BLaER1 (cell line): ENCODE data around the gene PLIN1.

Source experiments
- H3K27ac ChIP-seq: shearing (Covaris generic); formaldehyde crosslinking; 2 replicates; pipeline ENCODE4 v1.8.1; 2022
- H3K27me3 ChIP-seq: shearing (Covaris generic); formaldehyde crosslinking; 2 replicates; pipeline ENCODE4 v1.8.1; 2022
- H3K36me3 ChIP-seq: shearing (Covaris generic); formaldehyde crosslinking; 2 replicates; pipeline ENCODE4 v1.8.1; 2022
- H3K4me1 ChIP-seq: shearing (Covaris generic); formaldehyde crosslinking; 2 replicates; pipeline ENCODE4 v1.8.1; 2022
- H3K4me2 ChIP-seq: shearing (Covaris generic); formaldehyde crosslinking; 2 replicates; pipeline ENCODE4 v1.8.1; 2022
- H3K4me3 ChIP-seq: shearing (Covaris generic); formaldehyde crosslinking; 2 replicates; pipeline ENCODE4 v1.8.1; 2022
- H3K9ac ChIP-seq: shearing (Covaris generic); formaldehyde crosslinking; 2 replicates; pipeline ENCODE4 v1.8.1; 2022
- H3K9me3 ChIP-seq: shearing (Covaris generic); formaldehyde crosslinking; 2 replicates; pipeline ENCODE4 v1.8.1; 2022
- H4K20me1 ChIP-seq: shearing (Covaris generic); formaldehyde crosslinking; 2 replicates; pipeline ENCODE4 v1.8.1; 2022
- Cebpa-rat ChIP-seq: shearing (Covaris generic); IDR thresholded peaks from 2 replicates; pipeline ENCODE4 v1.8.1; 2022

Gene PLIN1

DNA sequence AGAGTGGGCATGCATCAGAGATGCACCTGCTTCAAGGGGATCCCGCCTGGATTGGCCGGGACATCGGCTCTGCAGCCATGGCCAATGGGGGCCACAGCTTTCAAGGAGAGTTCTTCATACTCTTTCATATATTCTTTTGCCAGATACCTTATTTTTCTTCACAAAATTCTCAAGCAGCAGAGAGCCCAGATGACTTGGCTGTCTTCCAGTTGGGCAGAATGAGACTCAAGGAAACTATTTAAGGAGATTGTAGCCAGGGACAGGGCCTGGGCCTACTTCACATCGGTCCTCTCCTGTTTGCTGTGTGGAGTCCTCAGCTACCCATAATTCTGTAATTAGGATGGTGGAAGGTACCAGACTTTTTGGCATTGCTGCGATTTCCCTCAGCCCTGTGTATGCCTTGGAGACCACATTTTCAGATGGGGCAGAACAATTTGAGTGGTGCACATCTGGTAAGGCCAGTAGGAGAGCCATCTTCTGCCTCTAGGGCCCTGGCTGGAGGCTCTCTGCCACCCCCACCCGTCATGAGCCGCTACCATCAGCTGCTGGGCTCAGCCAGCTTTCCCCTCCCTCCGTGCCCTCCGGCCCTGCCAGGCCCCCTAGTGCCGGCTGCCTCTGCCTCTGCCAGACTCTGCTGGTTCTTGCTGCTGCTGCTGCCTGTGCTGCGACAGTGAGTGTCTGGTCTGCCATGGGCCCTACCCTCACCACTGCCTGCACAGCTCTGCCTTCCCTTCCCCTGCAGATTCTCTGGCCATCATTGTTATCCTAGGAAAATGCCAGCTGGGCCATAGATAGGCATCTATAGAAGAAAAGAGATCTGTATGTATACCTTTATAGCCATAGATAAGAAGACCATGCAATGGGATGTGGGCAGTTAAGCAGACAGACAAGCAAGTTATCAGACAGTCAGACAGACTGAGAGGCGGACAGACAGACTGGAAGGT lies 6.7 kb downstream of the PLIN1 start:
- Histone ChIP-seq H3K27ac (no peak overlapping the region), H3K4me2 (no peak overlapping the region), H3K4me3 (no peak overlapping the region)

DNA sequence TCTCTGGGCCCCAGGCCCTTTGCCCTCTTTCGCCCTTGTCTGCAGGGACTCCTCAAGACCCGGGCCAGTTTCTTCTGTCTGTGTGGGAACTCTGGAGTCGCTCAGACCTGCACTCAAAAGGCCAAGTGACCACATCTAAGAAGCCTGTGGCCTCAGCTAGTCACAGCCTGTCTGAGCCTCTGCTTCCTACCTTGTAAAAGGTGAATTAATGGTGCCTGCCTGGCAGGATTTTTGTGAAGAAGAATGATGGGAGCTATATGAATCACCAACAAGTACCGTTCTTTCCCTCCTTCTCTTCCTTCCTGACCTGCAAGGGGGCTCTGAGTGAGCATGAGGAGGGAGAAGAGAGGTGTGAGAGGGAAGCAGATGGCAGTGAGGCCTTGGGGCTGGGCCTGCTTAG lies 7.5 kb downstream of the PLIN1 start:
- Histone ChIP-seq H4K20me1 (no peaks in the 10 kb centered on the region), H3K4me3 (no peak overlapping the region), H3K4me2 (no peak overlapping the region), H3K36me3 (no peaks in the 10 kb centered on the region), H3K27me3 (peaks cover 6% of the 10 kb centered on the region; the same call in 1 of the 2 replicates), H3K9ac (no peak overlapping the region), H3K27ac (no peak overlapping the region), H3K4me1 (peaks cover 7% of the 10 kb centered on the region; the same call in 1 of the 2 replicates), H3K9me3 (no peaks in the 10 kb centered on the region)
- no peak for TF ChIP-seq Cebpa-rat

More for the DNA sequence above, 6.7 kb downstream of the PLIN1 start:
- H3K4me1 ChIP-seq, result peaks cover 7% of the 10 kb centered on the region; the same call in 1 of the 2 replicates
- TF ChIP-seq Cebpa-rat, result no peak
- no peak overlapping the region for H3K9ac ChIP-seq
- no peaks in the 10 kb centered on the region for H3K36me3 ChIP-seq
- no peaks in the 10 kb centered on the region for H3K27me3 ChIP-seq
- no peaks in the 10 kb centered on the region for H3K9me3 ChIP-seq
- no peaks in the 10 kb centered on the region for H4K20me1 ChIP-seq

DNA sequence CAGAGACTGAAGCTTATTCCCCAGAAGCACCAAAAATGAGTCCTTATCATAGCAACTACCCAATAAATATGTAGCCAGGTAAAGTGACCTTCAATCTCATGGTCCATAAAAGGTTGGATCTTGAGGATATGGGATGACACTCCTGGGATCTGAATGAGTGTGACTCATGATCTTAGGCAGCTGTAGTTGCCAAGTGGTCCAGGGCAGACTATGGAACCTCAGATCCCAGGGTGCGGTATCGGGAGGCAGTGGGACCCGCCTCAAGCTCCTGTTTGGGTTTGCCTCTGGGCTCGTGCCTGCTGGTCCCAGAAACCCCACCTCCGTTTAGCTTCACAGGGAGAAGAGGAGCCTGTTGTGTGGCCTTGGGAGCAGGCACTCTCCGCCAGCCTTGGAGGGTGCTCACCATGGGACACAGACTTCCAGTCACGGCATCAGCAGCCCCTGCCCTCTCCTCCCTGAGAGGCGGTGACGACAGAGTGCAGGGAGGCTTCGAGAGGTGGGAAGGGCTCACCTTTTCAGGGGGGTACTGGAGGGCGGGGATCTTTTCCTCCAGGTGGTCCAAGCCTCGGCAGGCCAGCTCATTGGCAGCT lies 8.1 kb downstream of the PLIN1 start:
- Histone ChIP-seq H3K4me1 (peaks cover 10% of the 10 kb centered on the region), H3K9me3 (no peaks in the 10 kb centered on the region), H3K9ac (no peak overlapping the region), H3K27me3 (peaks cover 13% of the 10 kb centered on the region), H3K4me2 (no peak overlapping the region), H3K4me3 (no peak overlapping the region), H4K20me1 (peaks cover 3% of the 10 kb centered on the region; the same call in 1 of the 2 replicates), H3K27ac (no peak overlapping the region), H3K36me3 (no peaks in the 10 kb centered on the region)
- TF ChIP-seq Cebpa-rat, result no peak

DNA sequence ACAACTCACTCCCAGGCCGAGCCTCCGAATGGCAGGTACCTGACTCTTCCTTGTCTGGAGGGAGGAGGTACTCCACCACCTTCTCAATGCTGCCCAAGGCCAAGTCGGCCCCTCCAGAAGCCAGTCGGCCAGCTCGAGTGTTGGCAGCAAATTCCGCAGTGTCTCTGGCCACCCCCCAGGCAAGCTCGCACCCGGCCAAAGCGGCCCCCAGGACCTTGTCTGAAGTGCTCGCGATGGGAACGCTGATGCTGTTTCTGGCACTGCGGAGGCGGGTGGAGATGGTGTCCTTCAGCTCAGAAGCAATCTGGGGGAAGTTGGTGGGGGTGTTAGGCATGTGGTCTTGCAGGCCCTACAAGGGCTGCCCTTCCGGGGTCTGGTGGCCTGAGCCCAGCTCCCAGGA lies 9.2 kb downstream of the PLIN1 start:
- no peak overlapping the region for H3K27ac ChIP-seq
- H3K9me3 ChIP-seq, result no peaks in the 10 kb centered on the region
- no peak for TF ChIP-seq Cebpa-rat
- peaks cover 21% of the 10 kb centered on the region for H3K4me1 ChIP-seq
- H3K4me3 ChIP-seq, result no peak overlapping the region
- H3K27me3 ChIP-seq, result peaks cover 24% of the 10 kb centered on the region
- no peaks in the 10 kb centered on the region for H3K36me3 ChIP-seq
- no peak overlapping the region for H3K9ac ChIP-seq
- peaks cover 7% of the 10 kb centered on the region; the same call in 1 of the 2 replicates for H4K20me1 ChIP-seq
- H3K4me2 ChIP-seq, result no peak overlapping the region

DNA sequence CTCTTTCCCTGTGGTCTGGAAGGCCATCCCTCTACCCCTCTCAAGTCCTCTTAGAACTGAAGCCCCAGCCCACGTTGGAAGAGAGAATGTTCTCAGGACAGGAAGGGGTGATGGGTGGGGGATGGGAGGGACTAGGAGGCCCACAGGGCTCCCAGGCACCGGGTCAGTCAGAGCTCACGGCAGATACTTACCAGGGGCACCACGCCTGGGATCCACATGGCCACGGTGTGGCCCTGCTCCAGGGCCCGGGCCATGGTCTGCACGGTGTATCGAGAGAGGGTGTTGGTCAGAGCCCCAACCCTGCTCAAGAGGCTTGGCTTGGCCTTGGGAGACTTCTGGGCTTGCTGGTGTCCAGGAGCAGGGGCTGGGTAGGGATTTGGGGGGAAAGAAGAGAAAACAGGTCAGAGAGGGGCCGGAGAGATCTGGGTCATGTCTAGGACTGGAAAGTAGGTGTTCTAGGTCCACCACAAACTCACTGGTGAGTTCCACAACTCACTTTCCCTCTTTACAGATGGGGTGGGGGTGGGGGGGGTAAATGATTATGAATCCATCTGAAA lies 9.8 kb downstream of the PLIN1 start:
- H3K36me3 ChIP-seq, result no peaks in the 10 kb centered on the region
- peaks cover 27% of the 10 kb centered on the region for H3K4me1 ChIP-seq
- H4K20me1 ChIP-seq, result peaks cover 7% of the 10 kb centered on the region; the same call in 1 of the 2 replicates
- no peak for TF ChIP-seq Cebpa-rat
- peaks cover 29% of the 10 kb centered on the region for H3K27me3 ChIP-seq
- no peak overlapping the region for H3K27ac ChIP-seq
- no peak overlapping the region for H3K4me2 ChIP-seq
- H3K9ac ChIP-seq, result no peak overlapping the region
- no peak overlapping the region for H3K4me3 ChIP-seq
- no peaks in the 10 kb centered on the region for H3K9me3 ChIP-seq

DNA sequence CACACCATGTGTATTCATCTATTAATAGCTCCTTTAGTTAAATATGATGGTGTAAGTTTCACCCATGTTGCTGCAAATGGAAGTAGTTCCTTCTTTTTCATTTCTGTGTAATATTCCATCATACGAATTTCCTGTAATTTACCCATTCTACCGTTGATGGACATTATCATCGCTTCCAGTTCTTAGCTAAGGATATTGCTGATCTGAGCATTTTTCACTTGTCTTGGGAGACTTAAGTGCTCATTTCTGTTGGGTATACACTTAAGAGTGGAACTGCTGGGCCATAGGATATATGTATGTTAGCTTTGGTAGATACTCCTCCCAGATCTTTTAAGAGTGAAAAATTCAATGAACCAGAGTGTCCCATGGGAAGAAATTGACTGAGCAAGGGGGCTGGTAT lies 11.0 kb downstream of the PLIN1 start:
- H3K4me2 ChIP-seq, result no peak overlapping the region
- no peak overlapping the region for H3K4me3 ChIP-seq
- no peaks in the 10 kb centered on the region for H3K36me3 ChIP-seq
- peaks cover 23% of the 10 kb centered on the region for H3K4me1 ChIP-seq
- TF ChIP-seq Cebpa-rat, result no peak
- H3K9ac ChIP-seq, result no peak overlapping the region
- no peaks in the 10 kb centered on the region for H3K9me3 ChIP-seq
- H3K27ac ChIP-seq, result no peak overlapping the region
- peaks cover 7% of the 10 kb centered on the region; the same call in 1 of the 2 replicates for H4K20me1 ChIP-seq
- peaks cover 32% of the 10 kb centered on the region for H3K27me3 ChIP-seq

DNA sequence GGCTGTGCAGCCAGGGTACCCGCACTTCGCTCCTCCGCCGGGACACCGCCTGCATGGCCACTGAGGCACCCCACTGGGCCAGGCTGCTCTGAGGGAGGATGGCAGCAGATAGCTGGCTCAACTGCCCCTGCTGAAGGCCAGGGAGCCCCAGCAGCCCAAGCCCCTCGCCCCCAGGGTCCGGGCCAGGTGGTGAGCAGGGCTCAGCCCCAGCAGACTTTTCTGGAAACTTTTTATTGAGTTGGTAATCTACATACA lies 11.5 kb downstream of the PLIN1 start:
- Histone ChIP-seq H3K27ac (no peak overlapping the region), H3K27me3 (peaks cover 32% of the 10 kb centered on the region), H3K9ac (no peak overlapping the region), H3K4me2 (no peak overlapping the region), H3K36me3 (no peaks in the 10 kb centered on the region), H3K4me3 (no peak overlapping the region), H4K20me1 (peaks cover 7% of the 10 kb centered on the region; the same call in 1 of the 2 replicates), H3K4me1 (peaks cover 28% of the 10 kb centered on the region), H3K9me3 (no peaks in the 10 kb centered on the region)
- TF ChIP-seq Cebpa-rat, result no peak

DNA sequence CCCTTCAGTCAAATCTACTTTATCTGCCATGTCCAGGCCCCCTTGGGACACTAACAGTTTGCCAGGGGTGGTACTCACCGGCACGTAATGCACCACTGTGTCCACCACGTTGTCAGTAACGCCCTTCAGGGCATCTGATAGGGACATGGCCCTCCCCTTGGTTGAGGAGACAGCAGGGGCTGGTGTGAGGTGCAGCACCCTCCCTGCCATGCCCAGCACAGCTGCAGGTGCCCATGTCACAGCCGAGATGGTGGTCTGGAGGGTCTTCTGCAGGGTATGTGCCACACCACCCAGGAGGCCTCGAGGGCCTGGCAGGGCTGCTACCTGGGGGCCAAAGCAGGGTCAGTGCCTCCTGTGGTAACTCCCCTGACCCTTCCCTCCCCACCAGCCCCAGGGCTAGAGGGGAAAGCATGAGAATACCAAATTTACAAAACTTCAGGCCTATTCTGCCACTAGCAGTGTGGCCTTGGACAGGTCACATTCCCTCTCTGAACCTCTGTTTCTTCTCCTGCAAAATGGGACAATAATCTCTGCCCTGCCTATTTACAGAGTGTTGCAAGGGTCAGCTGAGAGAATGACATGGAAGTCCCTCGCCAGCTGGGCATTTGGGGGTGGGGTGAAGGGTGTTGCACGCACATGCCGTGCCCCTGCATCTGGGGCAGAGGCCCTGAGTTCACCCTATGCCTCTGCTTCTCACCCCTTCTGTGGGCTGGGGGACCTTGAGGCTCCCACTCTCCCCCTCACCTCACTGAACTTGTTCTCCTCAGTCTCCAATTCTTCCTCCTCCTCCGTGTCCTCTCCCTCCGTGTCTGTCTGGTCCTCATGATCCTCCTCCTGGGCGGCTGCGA lies 12.1 kb downstream of the PLIN1 start:
- TF ChIP-seq Cebpa-rat, result no peak
- H3K4me2 ChIP-seq, result no peak overlapping the region
- H3K9ac ChIP-seq, result no peak overlapping the region
- peaks cover 32% of the 10 kb centered on the region for H3K27me3 ChIP-seq
- no peaks in the 10 kb centered on the region for H3K9me3 ChIP-seq
- no peak overlapping the region for H3K27ac ChIP-seq
- H4K20me1 ChIP-seq, result peaks cover 7% of the 10 kb centered on the region; the same call in 1 of the 2 replicates
- peaks cover 30% of the 10 kb centered on the region for H3K4me1 ChIP-seq
- H3K36me3 ChIP-seq, result no peaks in the 10 kb centered on the region
- H3K4me3 ChIP-seq, result no peak overlapping the region

DNA sequence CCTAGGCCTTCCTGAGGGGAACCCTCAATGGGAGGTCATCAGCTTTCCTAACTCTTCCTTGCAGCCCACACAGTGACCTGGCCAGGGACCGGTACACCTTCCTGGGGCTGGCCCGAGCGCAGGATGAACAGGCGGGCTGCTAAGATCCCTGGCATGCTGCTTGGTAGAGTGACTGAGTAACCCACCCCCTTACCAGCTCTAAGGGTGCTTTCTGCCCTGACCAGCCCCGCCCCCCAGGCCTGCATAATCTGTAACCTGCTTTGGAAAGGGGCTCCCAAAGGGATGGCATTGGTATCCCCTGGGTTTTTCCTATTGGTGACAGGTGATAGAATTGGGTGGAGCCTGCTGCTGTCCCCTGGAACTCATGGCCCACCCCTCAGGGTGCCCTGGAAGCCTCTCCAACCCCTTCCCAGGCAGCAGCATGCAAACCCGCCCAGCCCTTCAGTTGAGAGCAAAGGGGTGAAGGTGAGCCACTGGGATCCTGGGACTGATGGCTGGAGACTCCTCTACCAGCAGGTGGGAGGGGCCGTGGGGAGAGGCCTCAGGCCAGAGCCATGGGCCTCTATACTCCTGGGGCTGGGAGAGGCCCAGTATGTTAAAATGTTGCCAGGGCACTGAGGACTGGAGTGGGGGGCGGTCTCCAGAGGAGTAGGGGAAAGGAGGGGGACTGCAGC lies 12.8 kb downstream of the PLIN1 start:
- Histone ChIP-seq H3K4me1 (peaks cover 30% of the 10 kb centered on the region), H3K9ac (no peak overlapping the region), H3K27me3 (peaks cover 32% of the 10 kb centered on the region), H3K4me3 (peak overlapping the region; percentile 68; the same call in 1 of the 2 replicates), H3K36me3 (no peaks in the 10 kb centered on the region), H4K20me1 (peaks cover 7% of the 10 kb centered on the region; the same call in 1 of the 2 replicates), H3K9me3 (no peaks in the 10 kb centered on the region), H3K4me2 (peak overlapping the region; percentile 90), H3K27ac (no peak overlapping the region)
- TF ChIP-seq Cebpa-rat, result no peak
